Measurements from ENCODE around the gene HRH3. TPM values are rescaled to one million over a fixed set of nuclear protein-coding genes. Genes with fewer than 3 reads are reported as not detected.

The HRH3 gene
- total RNA-seq, 2 donors from 2014 or later = not detected

DNA sequence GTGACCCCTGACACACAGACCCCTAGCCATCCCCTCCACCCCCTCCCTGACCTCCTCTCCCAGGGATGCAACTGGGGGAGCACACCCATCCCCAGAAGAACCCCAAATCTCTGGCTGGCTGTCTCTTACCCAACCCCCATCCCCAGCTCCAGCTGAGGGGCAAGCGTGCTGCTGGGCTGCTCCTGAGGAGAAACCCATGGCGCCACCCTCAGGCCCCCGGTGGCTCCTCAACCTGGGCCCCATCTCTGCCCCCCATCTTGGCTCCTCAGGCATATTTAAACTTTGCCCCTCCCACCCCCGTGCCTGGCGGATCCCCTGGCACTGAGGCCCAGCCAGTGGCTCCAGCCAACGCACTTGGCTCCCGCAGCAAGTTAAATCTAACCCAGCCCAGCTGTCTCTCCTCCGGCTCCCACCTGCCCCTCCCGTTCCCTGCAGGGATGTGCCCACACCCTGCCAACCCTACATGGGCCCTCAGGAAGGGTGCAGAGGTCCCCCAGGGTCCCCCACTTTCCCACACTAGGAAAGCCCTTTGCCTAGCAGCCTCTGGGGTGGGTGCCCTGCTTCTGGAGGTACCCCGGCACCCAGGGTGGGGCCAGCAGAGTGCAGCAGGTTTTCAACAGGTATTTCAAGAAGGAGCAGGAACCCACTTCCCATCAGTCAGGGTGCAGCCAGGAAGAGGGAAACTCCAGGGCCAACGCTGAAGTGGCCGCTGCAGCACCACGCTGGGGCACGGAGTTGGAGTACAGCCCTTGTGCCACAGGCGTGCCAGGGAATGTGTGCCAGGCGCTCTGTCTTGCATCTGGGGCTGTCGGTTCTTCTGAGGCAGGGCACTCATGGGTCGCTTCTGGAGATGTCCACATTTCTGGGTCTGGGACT is 12.9 kb upstream of the HRH3 start:
- intact Hi-C loops (cut with DNase I) = no loop called here
- no peak for DNase-seq (ENCODE audit: low spot score)

DNA sequence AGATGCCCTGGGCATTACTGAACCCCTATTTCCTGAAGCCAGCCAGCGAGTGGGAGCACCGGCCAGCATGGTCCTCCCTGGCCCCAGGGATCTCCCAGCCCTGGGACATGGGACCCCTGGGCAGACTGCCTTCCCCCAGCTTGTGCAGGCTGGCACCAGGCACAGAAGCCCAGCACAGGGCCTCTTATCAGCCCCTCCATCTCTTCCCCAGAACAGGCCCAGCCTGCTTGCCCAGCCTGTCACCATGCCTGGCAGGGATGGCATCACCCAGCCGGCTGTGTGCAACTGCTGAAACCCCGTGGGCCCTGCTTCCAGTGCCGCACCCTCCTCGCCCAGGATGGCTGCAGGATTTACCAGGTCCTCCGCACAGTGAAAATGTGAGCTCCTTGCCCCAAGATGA is 12.1 kb upstream of the HRH3 start:
- intact Hi-C loops (cut with DNase I) = no loop called here
- DNase-seq (ENCODE audit: low spot score) = no peak

DNA sequence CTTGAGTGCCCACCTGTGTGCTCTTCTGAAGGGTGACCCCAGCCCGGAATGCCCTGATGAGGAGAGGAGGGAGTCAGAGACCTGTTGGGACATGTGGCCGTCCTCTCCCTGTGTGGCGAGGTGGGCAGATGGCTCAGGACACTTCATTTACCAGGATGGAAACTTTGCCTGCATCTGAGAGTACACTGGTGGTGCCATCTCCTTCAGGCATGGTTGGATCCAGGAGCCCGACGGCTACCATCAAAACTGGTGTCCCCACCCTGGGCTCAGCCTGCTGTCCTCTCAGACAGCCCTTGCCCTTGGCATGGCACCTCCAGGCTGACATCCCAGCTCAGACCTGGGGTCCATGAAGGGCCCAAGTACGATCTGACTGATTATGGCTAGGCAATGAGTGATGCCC is 11.2 kb upstream of the HRH3 start:
- no peak for DNase-seq (ENCODE audit: low spot score)
- intact Hi-C loops (cut with DNase I) = no loop called here

DNA sequence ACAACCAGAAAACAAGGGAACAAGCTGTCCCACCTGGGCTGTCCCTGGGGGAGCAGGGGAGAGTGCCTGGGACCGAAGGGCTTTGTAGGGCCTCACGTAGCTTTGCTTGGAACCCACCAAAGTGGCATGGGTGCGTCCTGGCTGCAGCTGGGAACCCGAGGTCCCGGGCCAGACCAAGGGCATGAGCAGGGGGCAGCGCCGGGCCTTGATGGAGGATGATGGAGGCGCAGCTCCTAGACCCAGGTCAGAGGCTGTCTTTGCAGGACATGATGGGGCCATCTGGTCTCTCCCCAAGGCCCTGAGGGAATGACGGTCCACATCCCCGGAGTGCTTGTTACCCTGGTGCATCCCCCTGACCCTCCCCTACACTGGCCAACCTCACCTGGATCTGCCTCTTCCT is 10.6 kb upstream of the HRH3 start:
- intact Hi-C loops (cut with DNase I) = no loop called here
- DNase-seq (ENCODE audit: low spot score) = no peak

DNA sequence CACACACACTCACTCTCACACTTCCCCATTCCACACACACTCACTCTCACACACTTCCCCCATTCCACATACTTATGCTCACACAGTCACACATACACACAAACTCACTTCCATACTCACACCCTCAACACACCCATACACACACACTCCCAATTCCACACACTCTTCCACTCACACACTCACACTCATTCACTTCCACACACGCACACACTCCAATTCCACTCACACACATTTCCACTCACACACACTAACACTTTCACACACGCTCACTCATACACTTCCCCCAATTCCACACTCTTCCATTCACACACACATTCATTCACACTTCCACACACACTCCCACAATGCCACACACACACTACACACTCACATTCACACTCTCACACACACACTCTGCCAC is 10.2 kb upstream of the HRH3 start:
- intact Hi-C loops (cut with DNase I) = no loop called here
- no peak for DNase-seq (ENCODE audit: low spot score)

DNA sequence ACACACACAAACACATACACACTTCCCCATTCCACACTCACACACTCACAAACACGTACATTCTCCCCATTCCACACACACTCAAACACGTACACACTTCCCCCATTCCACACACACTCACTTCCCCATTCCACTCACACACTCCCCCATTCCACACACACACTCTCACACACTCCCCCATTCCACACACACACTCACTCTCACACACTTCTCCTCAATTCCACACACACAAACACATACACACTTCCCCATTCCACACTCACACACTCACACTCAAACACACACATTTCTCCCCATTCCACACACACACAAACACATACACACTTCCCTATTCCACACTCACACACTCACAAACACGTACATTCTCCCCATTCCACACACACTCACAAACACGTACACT is 9.6 kb upstream of the HRH3 start:
- intact Hi-C loops (cut with DNase I) = no loop called here
- DNase-seq (ENCODE audit: low spot score) = no peak

DNA sequence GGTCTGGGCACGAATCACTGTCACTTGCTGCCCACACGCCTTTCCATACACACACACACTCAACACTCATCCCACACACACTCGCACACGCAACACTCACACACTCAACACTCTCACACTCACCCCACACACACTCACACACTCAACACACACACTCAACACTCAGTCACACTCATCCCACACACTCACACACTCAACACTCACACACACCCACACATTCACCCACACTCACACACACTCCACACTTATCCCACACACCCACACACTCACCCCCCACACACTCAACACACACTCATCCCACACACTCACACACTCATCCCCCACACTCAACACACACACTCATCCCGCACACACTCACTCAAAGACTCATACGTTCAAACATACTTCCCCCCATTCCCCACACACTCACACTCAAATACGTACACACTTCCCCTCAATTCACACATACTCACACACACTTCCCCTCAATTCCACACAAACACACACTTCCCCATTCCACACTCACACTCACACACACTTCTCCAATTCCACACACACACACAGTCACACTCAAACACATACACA is 9.0 kb upstream of the HRH3 start:
- DNase-seq (ENCODE audit: low spot score) = no peak
- intact Hi-C loops (cut with DNase I) = no loop called here

DNA sequence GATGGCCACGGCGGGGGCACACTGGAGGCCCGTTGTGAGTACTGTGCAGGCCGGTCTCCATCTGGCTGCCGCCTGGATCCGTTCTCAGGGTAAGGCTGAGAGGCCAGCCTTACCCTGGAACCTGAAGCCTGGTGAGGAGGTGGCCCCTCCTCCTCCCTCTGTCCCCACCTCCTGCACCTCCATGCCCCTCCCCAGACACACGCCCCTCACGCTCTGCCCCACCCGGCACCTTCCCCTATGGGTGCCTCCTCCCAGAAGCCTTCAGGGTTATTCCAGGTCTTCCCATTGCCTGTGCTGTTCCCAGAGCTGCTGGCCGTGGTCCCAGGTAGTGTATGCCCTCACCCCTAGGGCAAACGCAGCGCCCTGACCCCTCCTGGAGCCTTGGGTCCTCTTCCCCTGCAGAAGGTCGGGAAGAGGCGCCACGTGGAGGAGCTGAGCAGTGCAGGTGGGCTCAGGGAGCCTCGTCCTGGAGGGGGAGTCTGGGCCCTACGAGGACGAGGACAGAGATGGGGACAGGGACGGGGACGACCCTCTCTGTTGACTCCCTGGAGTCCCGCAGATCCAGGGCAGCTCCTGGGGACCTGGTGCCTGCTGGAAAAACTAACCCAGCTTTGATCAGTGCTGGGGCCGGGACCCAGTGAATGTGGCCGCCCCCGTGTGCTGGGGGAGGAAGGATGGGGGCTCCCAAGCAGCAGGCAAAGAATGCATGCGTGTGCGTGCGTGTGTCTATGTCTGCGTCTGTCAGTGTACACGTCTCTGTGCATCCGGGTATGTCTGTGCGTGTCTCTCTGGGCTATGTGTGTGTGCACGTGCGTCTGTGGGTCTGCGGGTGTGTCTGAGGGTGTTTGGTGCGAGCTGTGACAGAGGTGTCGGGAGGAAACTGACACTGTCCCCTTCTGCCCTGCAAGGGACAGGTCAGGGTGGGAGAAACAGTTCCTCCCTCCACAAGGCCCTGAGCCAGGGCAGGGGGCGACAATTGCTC is 8.2 kb upstream of the HRH3 start:
- intact Hi-C loops (cut with DNase I) = no loop called here
- DNase-seq (ENCODE audit: low spot score) = no peak

DNA sequence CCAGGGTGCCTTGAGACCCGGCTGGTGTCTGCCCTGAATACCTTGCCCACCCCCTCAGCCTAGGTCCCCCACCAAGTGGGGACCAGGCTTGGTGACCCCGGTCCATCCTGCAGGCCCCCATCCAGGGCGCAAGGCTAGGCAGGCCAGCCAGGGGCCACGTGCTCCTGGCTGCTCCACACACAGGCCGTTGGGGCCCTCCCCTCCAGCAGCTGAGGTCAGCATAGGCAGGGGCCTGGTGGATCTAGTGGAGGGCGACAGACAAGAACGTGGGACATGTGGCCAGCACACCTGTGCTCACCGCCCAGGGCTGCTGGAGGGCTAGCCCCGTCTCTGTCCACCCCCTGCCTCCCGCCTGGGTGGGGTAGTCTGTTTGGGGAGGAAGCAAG is 7.5 kb upstream of the HRH3 start:
- no peak for DNase-seq (ENCODE audit: low spot score)
- intact Hi-C loops (cut with DNase I) = no loop called here

DNA sequence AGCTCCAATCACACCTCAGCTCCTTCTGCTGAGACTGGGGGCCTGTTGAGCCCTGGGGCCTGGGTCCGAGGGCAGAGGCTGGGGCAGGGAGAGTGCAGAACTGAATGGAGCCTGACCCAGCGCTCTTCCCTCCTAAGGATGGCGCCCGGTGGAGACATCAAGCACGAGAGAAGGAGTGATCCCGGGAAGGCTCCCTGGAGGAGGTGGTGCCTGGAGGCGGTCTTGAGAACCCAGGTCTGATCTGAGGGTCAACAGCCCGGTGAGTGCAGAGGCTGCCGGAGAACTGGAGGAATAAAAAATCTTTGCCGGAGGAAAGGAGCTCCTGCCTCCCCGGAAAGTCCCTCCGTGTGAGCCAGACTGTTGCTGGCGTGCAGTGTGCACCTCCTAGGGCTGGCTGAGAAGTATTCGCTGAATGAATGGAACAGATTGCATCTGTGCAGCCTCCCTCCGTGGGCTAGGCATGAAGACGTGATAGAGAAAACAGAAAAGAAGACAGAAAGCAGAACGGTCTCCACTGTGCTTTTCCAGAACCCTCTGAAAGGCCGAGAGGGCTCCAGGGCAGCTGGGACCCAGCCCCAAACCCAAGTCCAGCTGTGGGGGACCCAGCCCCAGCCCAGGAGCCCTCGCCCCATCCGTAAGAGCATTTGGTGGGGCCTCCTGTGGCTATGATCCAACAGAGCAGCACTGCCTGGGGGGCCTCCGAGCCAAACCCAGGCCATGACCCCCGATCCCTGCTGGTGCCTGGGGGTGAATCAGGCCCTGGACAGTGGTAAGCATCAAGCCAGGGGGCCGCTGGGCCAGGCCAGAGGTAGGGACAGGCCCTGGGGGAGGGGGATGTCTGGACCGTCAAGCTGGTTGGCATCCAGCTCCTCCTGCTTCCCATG is 6.9 kb upstream of the HRH3 start:
- no peak for DNase-seq (ENCODE audit: low spot score)
- intact Hi-C loops (cut with DNase I) = no loop called here

DNA sequence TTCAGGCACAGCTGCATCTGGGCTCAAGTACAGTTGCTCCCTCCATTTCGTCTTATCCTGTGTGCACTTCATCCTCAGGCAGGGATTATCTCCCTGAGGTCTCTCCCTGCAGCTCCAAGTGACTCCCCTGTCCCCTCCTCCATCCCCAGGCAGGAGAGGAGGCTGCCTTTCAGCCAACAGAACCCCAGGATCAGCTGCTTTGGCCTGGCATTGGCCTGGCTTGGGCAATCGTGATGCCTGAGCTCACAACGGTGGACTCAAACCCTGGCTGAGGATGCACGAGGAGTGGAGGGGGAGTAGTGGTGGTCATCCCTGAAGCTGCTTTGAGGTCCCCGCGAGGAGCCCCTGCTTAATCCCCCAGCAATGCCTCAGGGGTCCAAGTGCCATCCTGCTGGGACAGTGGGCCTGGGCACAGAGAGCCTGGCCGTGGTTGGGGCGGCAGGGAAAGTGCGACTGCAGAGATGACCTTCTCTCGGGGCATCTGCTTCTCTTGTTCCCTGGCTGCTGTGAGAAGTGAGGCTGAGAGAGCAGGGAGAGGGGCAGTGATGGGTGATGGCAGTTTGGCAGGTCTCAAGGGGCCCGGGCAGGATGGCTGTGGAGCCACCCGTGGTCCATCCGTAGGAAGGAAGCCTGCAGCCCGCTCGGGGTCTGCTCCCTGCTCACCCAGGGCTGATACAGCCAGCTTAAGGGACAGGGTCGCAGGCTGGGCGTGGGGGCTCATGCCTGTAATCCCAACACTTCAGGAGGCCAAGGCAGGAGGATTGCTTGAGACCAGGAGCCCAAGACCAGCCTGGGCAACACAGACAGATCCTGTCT is 6.0 kb upstream of the HRH3 start:
- DNase-seq (ENCODE audit: low spot score) = no peak
- intact Hi-C loops (cut with DNase I) = no loop called here

DNA sequence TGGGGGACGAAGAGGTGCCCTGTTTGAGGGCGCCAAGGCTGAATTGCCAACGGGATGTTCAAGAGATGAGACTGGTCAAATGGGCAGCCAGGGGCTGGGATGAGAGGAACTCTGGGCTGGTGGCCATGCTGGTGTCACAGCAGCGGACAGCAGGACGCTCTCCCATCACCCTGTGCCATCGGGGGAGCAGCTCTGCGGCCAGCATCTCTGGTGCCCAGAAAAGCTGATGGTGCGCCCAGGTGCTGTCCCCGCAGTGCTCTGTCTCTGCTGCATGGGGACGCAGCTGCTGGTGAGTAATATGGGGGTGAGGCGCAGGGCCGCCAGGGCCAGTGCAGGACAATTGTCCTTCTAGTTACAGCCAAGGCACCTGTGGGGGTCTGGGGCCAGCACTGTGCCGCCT is 4.9 kb upstream of the HRH3 start:
- no peak for DNase-seq (ENCODE audit: low spot score)

DNA sequence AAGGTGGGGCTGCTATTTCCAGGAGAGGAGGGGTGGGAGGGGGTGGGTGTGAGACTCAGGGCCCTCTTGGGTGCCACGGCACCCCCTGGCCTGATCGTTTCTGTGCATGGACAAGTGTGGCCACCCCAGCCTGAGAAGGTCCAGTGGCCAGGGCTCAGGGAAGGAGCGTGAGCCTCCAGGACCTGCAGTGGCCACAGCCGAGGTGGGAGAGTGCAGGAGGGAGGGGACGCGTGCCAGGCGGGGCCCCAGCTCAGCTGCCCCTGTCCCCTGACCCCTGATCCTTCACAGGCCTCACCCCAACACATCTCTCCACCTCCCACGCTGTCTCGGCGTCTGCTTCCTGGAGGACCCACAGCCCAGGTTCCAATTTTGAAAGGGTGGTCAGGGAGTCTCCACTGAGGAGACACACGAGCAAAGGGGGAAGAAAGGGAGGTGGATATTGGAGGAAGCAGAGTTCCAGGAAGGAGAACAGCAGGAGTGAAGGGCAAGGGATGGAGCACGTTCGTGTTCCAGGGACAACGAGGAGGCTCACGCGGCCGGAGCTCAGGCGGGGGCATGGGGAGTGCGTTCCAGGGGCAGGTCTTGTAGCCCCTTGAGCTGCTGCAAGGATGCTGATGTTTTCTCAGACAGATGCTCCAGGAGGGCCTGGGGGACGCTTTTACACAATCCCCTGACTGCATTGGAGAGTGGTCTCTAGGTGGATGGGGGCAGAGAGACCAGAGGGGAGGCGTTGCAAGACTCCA is 4.2 kb upstream of the HRH3 start:
- DNase-seq (ENCODE audit: low spot score) = no peak
- intact Hi-C loops (cut with DNase I) = no loop called here

More for the DNA sequence above, 4.9 kb upstream of the HRH3 start:
- intact Hi-C loops (cut with DNase I) = no loop called here

DNA sequence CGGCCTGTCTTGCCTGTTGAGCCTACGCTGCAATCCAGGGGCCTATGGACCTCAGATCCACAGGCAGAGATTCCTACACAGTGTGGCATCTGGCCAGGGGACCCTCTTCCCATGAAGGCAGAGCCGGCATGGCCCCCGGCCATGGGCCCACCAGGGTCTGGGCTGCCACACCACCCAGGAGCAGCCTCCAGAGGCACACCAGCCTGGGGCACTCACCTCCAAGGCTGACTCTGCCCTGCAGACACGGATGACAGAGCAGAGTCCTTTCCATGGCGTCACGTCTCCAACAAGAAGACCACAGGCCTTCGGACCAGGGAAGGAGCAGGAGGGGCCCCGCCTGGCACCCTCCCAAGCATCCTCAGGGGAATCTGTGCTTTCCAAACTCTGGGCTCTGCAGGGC is 3.5 kb upstream of the HRH3 start:
- no peak for DNase-seq (ENCODE audit: low spot score)
- intact Hi-C loops (cut with DNase I) = no loop called here

DNA sequence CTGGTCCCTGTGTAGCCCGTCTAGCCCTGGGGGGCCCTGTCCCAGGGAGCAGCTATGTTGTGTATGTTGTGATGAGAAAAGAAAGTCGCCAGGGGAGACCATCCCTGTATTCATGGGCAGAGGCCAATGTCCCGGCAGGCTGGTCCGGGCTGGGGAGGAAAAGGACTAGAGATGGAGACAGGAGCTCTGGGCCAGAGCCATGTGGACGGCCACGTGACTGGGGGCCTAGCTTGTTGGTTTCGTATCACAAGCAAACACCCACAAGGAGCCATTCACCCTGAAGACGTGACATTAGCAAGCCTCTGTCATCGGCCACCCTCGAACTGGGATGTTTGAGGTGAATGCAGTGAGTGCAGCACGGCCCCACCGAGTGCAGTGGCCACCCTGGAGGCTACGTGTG is 2.9 kb upstream of the HRH3 start:
- no peak for DNase-seq (ENCODE audit: low spot score)
- intact Hi-C loops (cut with DNase I) = no loop called here

DNA sequence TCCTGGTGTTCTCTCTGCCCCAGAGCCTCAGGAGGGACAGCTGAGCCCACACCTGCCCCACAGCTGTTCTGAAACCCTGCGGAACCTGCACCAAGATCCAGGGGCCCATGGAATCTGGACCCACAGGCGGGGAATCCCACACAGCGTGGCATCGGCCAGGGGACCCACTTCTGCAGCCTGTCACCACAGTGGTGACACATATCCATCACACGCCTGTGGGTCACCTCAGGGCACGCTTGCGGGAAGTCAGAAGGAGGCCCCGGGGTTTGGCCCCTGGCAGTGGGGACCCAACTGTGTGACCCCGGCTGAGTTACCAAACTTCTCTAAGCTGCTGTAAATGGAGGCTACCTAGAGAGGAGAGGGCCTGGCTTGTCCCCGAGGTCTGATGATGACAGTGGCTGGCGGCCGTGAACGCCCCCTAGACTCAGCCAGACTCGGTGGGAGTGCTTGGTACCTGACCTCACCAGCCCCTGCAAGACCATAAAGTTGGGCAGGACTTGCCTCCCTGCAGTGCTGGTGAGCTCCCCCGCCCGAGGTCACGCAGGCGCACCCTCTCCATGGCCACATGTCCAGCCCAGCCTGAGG is 2.3 kb upstream of the HRH3 start:
- intact Hi-C loops (cut with DNase I) = no loop called here
- no peak for DNase-seq (ENCODE audit: low spot score)

Measured in posterior vena cava (tissue), 2 donors.